Subcutaneous adipose tissue (tissue), 4 donors: ENCODE results near the gene SCUBE1. TPM values are rescaled to one million over a fixed set of nuclear protein-coding genes. Genes with fewer than 3 reads are reported as not detected.

Source experiments
- total RNA-seq, 4 donors: library from RNA; depleted of rRNA; stranded (reverse); fragments of >200 nt; gene quantifications; one replicate each; pipeline ENCODE4 v1.1.0, GENCODE V29; 2016
- TF ChIP-seq, protein P1 (sequence below): fragments of 450-650 bp; IDR thresholded peaks from one replicate; pipeline ENCODE4 v1.5.1; 2016; ENCODE audit warnings: low read depth, mild to moderate bottlenecking, control low read depth, antibody characterized with exemption, moderate library complexity

Gene SCUBE1
- total RNA-seq, result 1 to 10 TPM in 3 of 4 donors, under 1 TPM in 1; 0.66 to 4.6 (median 1.7) TPM

DNA sequence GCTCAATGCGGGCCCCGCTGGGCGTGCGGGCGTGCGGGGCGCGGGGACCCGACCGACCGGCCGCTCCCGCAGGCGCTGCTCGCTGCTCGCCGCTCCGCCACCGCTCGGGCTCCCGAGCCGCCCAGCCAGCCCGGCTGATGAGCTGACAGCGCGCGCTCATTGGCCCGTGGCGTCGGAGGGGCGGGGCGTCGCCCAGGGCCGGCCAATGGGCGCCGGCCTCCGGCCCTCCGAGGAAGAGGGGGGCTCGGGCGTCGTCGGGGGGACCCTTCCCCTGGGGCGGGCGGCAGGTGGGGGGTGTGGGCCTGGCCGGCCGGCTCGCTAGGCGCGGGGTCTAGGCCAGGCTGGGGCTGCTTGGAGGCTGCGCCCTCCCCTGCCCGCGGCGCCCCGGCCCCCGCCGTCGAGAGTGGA lies at the start of gene SCUBE1:
Gene SCUBE1, minus strand, starts transcription at position 111 of the 408 bp plus-strand sequence. CDS start 111 bp downstream, outside the sequence.
- TF ChIP-seq, protein P1, sequence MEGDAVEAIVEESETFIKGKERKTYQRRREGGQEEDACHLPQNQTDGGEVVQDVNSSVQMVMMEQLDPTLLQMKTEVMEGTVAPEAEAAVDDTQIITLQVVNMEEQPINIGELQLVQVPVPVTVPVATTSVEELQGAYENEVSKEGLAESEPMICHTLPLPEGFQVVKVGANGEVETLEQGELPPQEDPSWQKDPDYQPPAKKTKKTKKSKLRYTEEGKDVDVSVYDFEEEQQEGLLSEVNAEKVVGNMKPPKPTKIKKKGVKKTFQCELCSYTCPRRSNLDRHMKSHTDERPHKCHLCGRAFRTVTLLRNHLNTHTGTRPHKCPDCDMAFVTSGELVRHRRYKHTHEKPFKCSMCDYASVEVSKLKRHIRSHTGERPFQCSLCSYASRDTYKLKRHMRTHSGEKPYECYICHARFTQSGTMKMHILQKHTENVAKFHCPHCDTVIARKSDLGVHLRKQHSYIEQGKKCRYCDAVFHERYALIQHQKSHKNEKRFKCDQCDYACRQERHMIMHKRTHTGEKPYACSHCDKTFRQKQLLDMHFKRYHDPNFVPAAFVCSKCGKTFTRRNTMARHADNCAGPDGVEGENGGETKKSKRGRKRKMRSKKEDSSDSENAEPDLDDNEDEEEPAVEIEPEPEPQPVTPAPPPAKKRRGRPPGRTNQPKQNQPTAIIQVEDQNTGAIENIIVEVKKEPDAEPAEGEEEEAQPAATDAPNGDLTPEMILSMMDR, result no peak

DNA sequence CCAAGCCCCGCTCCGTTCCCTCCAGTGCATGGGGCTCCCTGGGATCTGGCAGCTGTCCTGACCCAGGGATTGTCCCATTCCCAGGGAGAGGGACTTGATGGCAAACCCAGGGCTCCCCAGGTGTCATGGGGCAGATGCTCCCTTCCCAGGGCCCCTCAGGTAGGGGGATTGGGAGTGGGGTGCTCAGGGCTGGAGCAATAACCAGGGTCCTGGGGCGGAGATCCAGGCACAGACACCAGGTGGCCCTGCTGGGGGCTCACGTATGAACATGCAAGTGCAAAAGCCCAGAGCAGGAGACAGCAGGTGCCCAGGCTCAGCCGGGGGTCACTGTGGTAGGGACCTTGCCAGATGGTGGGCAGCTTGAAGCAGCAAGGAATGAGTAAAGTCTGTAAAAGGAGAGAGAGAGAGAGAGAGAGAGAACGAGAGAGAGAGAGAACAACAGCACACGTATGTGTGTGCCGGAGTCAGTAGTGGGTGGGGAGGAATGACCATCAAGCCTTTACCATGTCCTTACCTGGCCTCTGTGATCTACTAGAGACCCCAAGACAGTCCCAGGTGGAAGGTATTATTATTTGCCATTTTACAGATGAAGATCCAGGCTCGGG lies 49.3 kb upstream of the SCUBE1 start:
- TF ChIP-seq, protein P1, result no peak

DNA sequence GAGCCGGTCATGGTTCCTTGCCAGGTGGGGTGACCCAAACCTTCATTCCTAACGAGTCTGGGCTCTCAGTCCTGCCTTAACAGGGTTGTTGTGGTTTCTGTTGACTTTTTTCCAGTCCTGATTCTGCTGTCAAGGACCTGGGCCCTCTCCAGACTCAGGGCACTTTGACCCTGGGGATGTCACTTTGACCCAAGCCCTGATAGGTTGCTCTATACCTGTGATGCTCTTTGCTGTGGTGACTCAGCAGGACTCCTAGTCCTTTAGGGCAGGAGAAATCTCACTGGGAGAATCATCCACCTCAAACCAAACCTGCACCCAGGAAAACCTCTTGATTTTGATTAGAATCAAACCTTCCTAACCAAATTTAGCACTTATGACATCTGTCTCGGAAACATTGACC lies 48.1 kb upstream of the SCUBE1 start:
- TF ChIP-seq, protein P1, result no peak

DNA sequence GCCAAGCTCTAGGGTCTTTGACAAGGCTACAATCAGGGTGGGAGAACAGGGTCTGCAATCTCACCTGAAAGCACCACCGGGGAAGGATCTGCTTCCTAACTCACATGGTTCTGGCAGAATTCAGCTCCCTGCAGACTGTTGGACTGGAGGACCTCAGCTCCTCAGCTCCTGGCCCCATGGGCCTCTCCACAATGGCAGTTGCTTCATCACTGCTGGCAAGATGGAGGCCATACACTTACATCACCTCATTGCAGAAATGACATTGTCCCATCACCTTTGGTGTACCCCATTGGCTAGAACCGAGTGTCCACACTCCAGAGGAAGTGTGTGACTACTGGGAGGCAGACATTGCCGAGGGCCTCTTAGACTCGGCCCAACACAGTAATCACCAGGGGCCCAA lies 47.7 kb upstream of the SCUBE1 start:
- TF ChIP-seq, protein P1, result no peak

DNA sequence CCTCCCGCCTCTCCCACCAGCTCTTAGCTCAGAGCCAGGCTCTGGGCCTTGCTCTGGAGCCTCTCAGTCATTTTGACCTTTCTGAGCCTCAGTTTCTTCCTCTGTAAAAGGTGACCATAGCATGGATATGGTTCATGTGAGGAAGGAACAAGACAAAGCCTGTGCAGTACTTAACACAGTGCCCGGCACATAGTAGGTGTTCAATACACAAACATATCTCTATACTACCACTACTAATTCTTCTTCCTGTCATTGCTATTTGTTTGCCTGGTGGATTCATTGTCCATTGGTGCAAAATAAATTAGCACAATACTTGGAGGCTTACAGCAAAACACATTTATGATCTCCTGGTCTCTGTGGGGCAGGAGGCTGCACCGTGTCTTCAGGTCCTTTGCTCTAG lies 47.0 kb upstream of the SCUBE1 start:
- TF ChIP-seq, protein P1, result no peak

DNA sequence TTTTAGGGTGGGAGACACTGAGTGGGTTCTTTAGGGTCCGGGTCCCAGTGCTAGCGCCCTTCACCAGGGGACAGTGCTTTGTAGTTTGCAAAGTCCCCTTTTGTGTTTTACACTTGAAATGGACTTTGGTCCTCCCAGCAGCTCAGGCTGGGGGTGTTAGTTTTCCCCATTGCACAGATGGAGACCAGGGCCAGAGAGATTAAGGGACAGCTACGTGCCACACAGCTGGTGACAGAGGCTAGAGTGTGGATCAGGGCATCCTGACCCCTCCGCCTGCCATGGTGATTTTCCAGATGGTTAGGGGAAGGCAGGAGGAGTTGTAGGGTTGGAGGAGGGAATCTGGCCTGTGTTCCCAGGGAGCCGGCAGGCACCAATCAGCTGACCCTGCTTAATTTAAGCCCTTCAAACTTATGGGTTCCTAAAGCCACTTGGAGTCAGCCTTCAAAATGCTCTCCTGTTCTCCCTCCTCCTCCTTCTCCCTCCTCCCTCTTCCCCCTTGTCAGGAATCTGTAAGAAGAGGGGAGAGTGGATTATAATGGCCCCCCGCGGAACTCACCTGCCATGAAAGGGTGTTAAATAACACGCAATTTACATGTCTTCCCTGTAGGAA lies 46.2 kb upstream of the SCUBE1 start:
- TF ChIP-seq, protein P1, result no peak

DNA sequence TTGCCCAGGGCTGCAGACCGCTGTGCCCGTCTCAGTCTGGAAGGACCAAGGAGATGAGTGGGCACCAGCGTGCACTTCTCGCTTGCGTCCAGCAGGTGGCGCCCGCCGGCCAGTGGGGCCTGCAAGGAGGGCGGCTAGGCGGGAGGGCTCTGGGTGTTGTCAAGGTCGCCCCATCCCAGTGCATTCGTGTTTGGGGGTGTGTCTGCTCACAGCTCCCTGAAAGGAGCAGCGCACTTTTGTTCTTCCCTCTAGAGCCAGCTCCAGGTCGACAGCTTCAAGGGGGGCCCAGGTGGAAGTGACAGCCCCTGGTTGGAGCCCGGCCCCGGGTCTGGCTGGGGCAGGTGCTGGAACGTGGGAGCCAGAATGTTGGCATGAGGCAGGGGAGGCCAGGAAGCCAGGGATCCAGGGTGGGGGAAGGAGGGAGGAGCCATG lies 45.3 kb upstream of the SCUBE1 start:
- TF ChIP-seq, protein P1, result no peak
